Left renal pelvis (tissue), 4 donors: ENCODE data around the gene TPCN2. TPM values are rescaled to one million over a fixed set of nuclear protein-coding genes. Genes with fewer than 3 reads are reported as not detected.

Source experiments
- DNase-seq, 4 donors: peaks; one replicate each; pipeline ENCODE4 v3.0.0-alpha.2; 2013; ENCODE audit warnings: low read depth in 4 of 4, low spot score in 3 of 4
- polyA plus RNA-seq, 4 donors: library from polyadenylated mRNA; unstranded; fragments of 120-200 nt; gene quantifications; one replicate each; pipeline ENCODE4 v1.2.1, GENCODE V29; 2013; ENCODE audit not compliant: insufficient read length in 4 of 4

The TPCN2 gene
- polyA plus RNA-seq, 4 donors, result 9.1 to 20.5 (median 14.2) TPM

GRCh38 chr11:69108030-69108429 lies 59.3 kb downstream of the TPCN2 start:
- DNase-seq, result no peak

DNA sequence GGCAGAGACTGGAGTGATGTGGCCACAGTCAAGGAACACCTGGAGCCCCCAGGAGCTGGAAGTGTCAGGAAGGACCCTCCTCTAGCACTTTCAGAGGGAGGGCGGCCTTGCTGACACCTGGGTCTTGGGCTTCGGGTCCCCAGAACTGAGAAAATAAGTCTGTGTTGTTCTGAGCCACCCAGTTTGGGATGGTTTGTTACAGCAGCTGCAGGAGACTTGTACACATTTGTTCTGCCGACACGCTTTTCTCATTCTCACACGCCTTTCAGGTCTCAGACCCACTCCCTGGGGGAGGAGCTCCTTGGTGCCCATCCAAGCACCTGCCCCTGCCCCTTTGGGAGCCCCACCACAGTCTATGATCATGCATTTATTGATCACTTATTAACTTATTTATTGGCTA lies 59.8 kb downstream of the TPCN2 start:
- no peak for DNase-seq

DNA sequence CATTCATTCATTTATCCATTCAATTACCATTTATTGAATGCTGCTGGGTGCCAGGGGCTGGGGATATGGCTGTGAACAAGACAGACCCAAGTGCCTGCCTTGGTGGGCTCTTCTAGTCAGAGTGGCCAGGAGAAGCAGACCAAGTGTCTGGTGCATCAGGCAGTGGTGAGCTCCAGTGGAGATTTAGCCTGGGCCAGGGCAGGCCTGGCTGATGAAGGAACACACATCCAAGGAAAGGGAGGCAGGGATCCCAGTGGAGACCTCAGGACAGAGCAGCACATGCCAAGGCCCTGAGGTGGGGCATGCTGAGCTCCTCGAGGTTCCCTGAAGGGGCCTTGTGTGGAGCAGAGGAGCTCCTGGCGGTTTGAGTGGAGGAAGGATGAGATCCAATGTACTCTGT lies 60.4 kb downstream of the TPCN2 start:
- DNase-seq, result no peak

- no peak for DNase-seq
Measured at GRCh38 chr11:69110451-69110850, 61.7 kb downstream of the TPCN2 start.

- no peak for DNase-seq
Measured at GRCh38 chr11:69111624-69112542, 63.2 kb downstream of the TPCN2 start.

DNA sequence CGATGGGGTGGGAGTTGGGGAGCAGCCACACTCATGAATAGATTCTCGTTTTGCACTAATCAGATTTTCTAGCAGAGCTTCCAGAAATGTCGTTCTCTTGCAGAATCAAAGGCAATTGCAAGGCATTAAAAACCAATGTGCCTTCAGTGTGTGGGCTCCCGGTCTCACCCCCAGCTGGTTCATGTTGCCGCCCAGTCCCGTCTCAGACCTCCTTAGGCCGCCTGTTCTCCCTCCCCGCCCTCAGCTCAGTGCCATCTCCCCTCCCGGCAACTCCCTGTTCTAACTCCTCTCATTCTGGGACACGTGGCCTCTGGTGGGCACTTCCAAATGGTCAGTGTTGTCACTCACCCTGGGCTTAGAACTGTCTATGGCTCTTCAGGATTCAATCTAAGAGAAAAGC lies 64.5 kb downstream of the TPCN2 start:
- no peak for DNase-seq

DNA sequence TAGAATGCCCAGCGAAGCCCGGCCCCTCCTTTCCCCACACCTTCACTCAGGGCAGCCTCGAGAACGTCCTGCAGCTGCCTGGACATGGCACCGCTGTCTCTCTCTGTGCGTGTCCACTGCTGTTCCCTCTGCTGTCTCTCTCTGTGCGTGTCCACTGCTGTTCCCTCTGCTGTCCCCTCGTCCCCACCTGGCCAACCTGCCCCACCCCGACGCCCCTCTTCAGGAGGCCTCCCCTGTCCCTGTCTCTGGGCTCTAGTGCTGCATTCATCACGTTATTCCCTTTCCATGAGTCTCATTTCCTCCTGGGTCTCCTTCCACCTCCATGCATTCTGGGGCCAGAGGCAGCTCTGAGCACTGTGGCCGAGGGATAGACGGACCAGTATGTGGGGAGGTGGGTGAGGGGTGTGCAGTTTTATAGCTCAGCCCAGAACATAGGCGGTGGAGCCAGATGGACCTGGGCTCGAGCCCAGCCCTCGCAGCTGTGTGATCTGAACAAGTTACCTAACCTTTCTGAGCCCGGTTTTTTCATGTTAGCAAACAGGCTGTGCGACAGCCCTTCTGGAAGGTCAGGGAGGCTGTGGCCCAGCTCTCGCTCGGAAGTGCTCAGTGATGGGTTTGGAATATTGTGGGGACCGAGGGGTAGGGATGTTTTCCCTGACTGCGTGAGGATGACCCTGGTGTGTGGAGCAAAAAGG lies 65.1 kb downstream of the TPCN2 start:
- no peak for DNase-seq

- no peak for DNase-seq
Measured at GRCh38 chr11:69114362-69114761, 65.6 kb downstream of the TPCN2 start.

- DNase-seq, result no peak
Measured at GRCh38 chr11:69114811-69115523, 66.2 kb downstream of the TPCN2 start.

DNA sequence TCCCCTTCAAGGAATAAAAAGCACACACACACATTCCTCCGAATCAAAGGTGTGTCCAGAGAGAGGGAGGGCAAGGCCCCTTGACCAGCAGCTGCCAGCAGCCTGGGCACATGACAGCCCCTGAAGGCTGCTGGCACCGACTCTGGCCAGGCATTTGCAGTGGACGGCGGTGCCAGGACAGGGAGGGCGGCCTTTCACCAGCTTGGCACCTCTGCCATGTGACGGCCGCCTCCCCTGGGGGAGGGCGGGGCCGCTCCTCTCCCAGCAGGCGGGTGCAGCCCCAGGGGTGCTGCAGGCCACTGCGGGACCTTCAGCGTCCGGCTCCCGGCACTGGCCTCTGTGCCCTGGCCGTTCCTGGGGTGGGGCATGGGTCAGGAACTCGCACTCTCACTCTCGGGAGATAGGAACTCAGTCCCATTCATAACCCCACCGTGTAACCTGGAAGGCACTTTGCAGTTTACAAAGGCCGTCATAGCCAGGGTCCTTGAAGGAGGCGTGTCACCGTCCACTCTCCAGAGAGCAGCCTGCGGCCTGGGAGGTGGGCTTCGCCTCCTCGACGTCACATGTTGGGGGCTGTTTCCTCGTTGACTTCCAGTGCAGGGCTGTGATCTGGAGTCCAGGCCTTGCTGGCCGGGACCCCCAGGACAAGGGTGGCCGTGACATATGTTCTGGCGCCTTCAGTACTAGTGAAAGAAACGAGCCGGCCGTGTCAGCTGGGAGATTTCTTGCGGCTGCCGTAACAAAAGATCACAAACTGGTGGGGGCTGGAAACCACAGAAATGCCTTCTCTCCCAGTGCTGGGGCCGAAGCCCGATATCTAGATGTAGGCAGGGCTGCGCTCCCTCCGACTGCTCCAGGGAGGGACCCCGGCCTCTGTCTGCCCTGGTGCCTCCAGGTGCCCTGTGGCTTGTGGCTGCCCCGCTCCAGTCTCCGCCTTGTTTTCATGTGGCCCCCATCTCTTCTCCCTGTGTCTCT lies 67.1 kb downstream of the TPCN2 start:
- peak in 1 of 4 donors; percentile 42 for DNase-seq

DNA sequence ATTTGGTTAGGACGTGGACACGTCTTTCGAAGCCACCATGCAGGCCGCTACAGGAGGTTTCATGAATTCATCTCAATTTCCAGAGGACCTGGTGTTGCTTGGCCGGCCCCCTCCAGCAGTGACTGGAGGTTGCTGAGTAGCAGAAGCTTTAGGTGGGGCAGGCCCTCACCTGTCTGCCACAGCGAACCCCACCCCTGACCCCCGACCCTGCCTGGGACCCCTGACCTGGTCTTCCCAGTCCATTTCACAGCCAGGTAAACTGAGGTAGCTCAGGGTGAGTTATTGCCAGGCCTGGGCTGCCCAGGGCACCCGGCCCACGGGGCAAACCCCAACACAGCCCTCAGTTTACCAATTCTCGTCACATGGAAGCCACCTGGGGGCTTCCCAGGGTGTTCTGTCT lies 67.9 kb downstream of the TPCN2 start:
- no peak for DNase-seq

DNA sequence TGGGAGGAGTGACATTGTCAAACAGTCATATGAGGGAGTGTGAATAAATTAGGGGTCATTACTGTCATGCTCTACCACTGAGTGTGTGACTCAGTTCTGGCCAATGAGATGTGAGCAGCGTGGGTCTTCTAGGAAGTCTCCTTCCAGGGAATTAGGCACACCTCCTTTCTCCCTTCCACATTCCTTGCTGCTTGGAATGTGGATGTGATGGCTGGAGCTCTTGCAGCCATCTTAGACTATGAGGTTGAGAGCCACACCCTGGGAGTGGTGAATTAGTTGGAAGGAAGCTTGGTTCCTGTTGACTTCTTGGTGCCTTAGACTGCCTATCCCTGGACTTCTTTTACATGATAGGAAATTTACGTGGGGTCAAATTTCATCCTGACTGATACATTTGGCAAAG lies 70.5 kb downstream of the TPCN2 start:
- DNase-seq, result no peak

DNA sequence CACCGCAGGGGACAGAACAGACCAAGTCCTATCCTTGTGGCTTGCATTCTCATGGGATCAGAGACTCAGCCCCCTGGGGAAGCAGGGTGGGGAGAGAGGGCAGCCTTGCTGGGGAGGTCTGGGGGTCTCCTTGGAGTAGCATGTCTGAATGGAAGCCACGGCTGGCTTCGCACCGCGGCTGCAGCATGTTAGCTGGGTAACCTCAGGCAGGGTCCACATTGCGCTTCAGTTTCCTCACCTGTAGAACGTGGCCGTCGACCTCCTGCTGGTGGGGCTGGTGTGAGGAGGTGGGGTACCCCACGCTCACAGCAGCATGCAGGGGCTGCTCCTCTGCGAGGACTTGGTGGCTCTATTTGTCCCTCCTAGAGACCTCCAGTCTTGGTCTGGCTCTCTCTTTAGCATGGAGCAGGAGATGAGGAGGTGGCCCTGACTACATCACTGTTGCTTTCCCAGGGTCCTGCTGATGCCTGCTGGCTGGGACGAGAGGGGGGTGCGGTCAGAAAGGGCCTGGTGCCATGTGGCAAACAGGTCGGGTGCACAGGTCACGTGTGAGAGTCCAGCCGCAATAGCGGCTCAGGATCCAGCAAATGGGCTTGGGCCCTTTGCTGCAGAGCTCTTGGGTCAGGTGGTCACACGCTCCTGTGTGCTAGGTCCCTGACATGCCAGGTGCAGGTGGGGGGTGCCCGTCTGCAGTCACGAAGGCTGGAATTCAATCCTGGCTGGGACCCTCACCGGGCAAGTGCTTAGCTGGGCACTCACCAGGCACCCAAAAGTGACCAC lies 71.6 kb downstream of the TPCN2 start:
- DNase-seq, result no peak

DNA sequence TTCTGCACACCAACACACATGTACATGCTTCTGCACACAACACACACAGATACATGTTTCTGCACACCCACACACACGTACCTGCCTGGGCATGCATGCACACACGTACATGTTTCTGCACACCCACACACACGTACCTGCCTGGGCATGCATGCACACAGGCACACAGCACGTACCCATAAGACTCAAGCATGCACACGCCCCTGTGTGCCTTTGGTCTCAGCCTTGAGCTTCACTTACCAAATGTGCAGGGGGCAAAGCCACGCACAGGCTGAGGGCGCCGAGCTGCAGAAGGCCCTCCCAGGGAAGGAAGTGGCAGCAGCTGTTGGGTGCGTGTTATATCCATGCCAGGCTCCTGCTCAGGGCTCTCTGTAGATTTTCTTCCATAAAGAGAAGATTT lies 72.3 kb downstream of the TPCN2 start:
- DNase-seq, result no peak

DNA sequence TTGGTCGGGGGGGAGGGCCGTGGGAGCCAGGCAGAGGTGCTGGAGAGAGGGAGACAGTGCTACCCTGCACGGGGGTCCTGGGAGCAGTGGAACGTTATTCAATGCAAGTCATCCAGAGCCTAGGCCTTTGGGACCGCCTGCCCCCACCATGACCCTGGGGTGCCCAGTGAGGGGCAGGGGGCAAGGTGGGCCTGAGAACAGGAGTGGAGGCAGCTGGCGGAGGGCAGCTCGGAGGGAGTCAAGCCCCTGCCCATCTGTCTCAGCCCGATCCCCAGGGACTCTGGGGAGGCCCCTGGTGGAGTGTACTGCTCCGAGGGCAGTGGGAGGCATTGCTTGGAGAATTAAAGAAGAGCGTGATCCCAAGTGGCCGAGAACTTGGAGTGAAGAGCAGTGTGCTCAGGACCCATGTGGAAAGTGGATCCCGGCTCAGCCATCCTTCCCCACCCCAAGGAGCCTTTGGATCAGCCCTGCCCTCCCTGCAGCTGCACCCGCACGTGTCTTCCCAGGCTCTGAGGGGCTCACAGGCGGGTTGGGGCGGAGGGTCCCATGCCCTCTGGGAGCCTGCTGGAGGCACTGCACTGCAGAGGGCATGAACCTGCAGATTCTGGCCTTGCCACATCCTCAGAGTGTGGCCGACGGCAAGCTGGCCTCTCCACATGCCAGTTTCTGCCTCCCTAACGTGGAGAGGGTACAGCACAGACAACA lies 73.0 kb downstream of the TPCN2 start:
- DNase-seq, result no peak

GRCh38 chr11:69122326-69122629 lies 73.5 kb downstream of the TPCN2 start:
- no peak for DNase-seq

- DNase-seq, result peak in 1 of 4 donors; percentile 61
Measured at GRCh38 chr11:69122630-69123431, 74.1 kb downstream of the TPCN2 start.
